GM23338 (cell line): ENCODE data around the gene TOLLIP.

Experiments used
- CREB1 ChIP-seq: fragments of 250-450 bp; sonication (Bioruptor Pico); IDR thresholded peaks from 2 replicates; pipeline ENCODE4 v1.5.0; 2020; ENCODE audit warnings: low read depth, mild to moderate bottlenecking, moderate library complexity
- EZH2 ChIP-seq: fragments of 200-600 bp; sonication (generic); IDR thresholded peaks from one replicate; pipeline ENCODE4 v1.8.0; 2017; ENCODE audit warnings: antibody characterized with exemption, mild to moderate bottlenecking, low read depth; ENCODE audit not compliant: unreplicated experiment
- EZH2phosphoT487 ChIP-seq: fragments of 200-600 bp; sonication (generic); IDR thresholded peaks from one replicate; pipeline ENCODE4 v1.8.1; 2018; ENCODE audit warnings: antibody characterized with exemption; ENCODE audit not compliant: unreplicated experiment
- JUNB ChIP-seq: IDR thresholded peaks from one replicate; pipeline ENCODE4 v1.6.1; 2016; ENCODE audit warnings: antibody characterized with exemption; ENCODE audit not compliant: unreplicated experiment
- NANOG ChIP-seq: IDR thresholded peaks from 2 replicates; pipeline ENCODE4 v1.6.1; 2016; ENCODE audit warnings: antibody characterized with exemption, borderline replicate concordance
- POLR2AphosphoS5 ChIP-seq: IDR thresholded peaks from 2 replicates; pipeline ENCODE4 v1.6.1; 2016; ENCODE audit warnings: antibody characterized with exemption, low read depth
- STAT1 ChIP-seq: IDR thresholded peaks from one replicate; pipeline ENCODE4 v1.6.1; 2016; ENCODE audit warnings: antibody characterized with exemption; ENCODE audit not compliant: unreplicated experiment
- ZNF114 ChIP-seq: fragments of 250-450 bp; sonication (Bioruptor Pico); IDR thresholded peaks from 2 replicates; pipeline ENCODE4 v1.5.0; 2020; ENCODE audit warnings: mild to moderate bottlenecking, moderate library complexity
- TF ChIP-seq, protein P1 (sequence below), 2 experiments: fragments of 200-600 bp in 1 of 2; sonication (generic) in 1 of 2; conservative IDR thresholded peaks; 2 replicates each; pipeline versions ENCODE4 v1.5.1 to v1.6.1; 2016 to 2017; ENCODE audit warnings: antibody characterized with exemption in 2 of 2, low read depth in 2 of 2, mild to moderate bottlenecking in 2 of 2, moderate library complexity in 1 of 2
- TF ChIP-seq, protein P2 (sequence below): IDR thresholded peaks from one replicate; pipeline ENCODE4 v1.6.1; 2018; ENCODE audit warnings: antibody characterized with exemption; ENCODE audit not compliant: unreplicated experiment
- TF ChIP-seq, protein P3 (sequence below): IDR thresholded peaks from 2 replicates; pipeline ENCODE4 v1.6.1; 2016; ENCODE audit warnings: antibody characterized with exemption
- TF ChIP-seq, protein P4 (sequence below): fragments of 250-450 bp; sonication (Bioruptor Pico); IDR thresholded peaks from 2 replicates; pipeline ENCODE4 v1.5.0; 2020; ENCODE audit warnings: mild to moderate bottlenecking, moderate library complexity

DNA sequence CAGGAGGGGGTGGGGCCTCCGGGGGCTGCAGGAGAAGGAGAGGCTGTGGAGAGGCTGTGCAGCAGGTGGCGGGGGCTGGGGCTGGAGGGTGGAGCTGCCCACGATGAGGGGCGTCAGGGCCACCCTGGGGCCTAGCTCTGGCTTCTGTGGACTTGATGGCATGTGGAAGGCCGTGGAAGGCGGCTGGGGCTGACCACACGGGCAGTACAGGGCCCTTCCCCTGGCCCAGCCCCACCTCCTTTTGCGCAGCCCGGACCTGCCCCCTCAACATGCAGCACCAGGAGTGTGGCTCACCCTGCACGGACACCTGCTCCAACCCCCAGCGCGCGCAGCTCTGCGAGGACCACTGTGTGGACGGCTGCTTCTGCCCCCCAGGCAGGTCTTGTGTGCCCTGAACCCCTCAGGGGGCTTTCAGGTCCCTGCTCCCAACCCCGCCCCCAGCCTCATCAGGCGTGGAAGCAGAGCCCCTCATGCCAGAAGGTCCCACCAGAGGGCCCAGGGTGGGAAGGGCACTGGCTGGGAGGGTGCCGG lies 80.4 kb downstream of the TOLLIP start:
- TF ChIP-seq, protein P1, sequence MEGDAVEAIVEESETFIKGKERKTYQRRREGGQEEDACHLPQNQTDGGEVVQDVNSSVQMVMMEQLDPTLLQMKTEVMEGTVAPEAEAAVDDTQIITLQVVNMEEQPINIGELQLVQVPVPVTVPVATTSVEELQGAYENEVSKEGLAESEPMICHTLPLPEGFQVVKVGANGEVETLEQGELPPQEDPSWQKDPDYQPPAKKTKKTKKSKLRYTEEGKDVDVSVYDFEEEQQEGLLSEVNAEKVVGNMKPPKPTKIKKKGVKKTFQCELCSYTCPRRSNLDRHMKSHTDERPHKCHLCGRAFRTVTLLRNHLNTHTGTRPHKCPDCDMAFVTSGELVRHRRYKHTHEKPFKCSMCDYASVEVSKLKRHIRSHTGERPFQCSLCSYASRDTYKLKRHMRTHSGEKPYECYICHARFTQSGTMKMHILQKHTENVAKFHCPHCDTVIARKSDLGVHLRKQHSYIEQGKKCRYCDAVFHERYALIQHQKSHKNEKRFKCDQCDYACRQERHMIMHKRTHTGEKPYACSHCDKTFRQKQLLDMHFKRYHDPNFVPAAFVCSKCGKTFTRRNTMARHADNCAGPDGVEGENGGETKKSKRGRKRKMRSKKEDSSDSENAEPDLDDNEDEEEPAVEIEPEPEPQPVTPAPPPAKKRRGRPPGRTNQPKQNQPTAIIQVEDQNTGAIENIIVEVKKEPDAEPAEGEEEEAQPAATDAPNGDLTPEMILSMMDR (conservative IDR thresholded peaks at IDR 0.05; ENCODE audit: low read depth in 2 of 2) = no peak
- TF ChIP-seq ZNF114 = no peak
- TF ChIP-seq, protein P2, sequence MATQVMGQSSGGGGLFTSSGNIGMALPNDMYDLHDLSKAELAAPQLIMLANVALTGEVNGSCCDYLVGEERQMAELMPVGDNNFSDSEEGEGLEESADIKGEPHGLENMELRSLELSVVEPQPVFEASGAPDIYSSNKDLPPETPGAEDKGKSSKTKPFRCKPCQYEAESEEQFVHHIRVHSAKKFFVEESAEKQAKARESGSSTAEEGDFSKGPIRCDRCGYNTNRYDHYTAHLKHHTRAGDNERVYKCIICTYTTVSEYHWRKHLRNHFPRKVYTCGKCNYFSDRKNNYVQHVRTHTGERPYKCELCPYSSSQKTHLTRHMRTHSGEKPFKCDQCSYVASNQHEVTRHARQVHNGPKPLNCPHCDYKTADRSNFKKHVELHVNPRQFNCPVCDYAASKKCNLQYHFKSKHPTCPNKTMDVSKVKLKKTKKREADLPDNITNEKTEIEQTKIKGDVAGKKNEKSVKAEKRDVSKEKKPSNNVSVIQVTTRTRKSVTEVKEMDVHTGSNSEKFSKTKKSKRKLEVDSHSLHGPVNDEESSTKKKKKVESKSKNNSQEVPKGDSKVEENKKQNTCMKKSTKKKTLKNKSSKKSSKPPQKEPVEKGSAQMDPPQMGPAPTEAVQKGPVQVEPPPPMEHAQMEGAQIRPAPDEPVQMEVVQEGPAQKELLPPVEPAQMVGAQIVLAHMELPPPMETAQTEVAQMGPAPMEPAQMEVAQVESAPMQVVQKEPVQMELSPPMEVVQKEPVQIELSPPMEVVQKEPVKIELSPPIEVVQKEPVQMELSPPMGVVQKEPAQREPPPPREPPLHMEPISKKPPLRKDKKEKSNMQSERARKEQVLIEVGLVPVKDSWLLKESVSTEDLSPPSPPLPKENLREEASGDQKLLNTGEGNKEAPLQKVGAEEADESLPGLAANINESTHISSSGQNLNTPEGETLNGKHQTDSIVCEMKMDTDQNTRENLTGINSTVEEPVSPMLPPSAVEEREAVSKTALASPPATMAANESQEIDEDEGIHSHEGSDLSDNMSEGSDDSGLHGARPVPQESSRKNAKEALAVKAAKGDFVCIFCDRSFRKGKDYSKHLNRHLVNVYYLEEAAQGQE = no peak
- no peak for TF ChIP-seq POLR2AphosphoS5
- TF ChIP-seq CREB1 (CRISPR knock-in tag) = no peak
- no peak for TF ChIP-seq JUNB
- TF ChIP-seq, protein P3, sequence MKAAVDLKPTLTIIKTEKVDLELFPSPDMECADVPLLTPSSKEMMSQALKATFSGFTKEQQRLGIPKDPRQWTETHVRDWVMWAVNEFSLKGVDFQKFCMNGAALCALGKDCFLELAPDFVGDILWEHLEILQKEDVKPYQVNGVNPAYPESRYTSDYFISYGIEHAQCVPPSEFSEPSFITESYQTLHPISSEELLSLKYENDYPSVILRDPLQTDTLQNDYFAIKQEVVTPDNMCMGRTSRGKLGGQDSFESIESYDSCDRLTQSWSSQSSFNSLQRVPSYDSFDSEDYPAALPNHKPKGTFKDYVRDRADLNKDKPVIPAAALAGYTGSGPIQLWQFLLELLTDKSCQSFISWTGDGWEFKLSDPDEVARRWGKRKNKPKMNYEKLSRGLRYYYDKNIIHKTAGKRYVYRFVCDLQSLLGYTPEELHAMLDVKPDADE = no peak
- TF ChIP-seq EZH2 = no peak
- TF ChIP-seq EZH2phosphoT487 = no peak
- TF ChIP-seq, protein P4, sequence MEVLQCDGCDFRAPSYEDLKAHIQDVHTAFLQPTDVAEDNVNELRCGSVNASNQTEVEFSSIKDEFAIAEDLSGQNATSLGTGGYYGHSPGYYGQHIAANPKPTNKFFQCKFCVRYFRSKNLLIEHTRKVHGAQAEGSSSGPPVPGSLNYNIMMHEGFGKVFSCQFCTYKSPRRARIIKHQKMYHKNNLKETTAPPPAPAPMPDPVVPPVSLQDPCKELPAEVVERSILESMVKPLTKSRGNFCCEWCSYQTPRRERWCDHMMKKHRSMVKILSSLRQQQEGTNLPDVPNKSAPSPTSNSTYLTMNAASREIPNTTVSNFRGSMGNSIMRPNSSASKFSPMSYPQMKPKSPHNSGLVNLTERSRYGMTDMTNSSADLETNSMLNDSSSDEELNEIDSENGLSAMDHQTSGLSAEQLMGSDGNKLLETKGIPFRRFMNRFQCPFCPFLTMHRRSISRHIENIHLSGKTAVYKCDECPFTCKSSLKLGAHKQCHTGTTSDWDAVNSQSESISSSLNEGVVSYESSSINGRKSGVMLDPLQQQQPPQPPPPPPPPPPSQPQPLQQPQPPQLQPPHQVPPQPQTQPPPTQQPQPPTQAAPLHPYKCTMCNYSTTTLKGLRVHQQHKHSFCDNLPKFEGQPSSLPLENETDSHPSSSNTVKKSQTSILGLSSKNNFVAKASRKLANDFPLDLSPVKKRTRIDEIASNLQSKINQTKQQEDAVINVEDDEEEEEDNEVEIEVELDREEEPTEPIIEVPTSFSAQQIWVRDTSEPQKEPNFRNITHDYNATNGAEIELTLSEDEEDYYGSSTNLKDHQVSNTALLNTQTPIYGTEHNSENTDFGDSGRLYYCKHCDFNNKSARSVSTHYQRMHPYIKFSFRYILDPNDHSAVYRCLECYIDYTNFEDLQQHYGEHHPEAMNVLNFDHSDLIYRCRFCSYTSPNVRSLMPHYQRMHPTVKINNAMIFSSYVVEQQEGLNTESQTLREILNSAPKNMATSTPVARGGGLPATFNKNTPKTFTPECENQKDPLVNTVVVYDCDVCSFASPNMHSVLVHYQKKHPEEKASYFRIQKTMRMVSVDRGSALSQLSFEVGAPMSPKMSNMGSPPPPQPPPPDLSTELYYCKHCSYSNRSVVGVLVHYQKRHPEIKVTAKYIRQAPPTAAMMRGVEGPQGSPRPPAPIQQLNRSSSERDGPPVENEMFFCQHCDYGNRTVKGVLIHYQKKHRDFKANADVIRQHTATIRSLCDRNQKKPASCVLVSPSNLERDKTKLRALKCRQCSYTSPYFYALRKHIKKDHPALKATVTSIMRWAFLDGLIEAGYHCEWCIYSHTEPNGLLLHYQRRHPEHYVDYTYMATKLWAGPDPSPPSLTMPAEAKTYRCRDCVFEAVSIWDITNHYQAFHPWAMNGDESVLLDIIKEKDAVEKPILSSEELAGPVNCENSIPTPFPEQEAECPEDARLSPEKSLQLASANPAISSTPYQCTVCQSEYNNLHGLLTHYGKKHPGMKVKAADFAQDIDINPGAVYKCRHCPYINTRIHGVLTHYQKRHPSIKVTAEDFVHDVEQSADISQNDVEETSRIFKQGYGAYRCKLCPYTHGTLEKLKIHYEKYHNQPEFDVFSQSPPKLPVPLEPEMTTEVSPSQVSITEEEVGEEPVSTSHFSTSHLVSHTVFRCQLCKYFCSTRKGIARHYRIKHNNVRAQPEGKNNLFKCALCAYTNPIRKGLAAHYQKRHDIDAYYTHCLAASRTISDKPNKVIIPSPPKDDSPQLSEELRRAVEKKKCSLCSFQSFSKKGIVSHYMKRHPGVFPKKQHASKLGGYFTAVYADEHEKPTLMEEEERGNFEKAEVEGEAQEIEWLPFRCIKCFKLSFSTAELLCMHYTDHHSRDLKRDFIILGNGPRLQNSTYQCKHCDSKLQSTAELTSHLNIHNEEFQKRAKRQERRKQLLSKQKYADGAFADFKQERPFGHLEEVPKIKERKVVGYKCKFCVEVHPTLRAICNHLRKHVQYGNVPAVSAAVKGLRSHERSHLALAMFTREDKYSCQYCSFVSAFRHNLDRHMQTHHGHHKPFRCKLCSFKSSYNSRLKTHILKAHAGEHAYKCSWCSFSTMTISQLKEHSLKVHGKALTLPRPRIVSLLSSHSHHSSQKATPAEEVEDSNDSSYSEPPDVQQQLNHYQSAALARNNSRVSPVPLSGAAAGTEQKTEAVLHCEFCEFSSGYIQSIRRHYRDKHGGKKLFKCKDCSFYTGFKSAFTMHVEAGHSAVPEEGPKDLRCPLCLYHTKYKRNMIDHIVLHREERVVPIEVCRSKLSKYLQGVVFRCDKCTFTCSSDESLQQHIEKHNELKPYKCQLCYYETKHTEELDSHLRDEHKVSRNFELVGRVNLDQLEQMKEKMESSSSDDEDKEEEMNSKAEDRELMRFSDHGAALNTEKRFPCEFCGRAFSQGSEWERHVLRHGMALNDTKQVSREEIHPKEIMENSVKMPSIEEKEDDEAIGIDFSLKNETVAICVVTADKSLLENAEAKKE (CRISPR knock-in tag) = no peak
- TF ChIP-seq NANOG = no peak
- TF ChIP-seq STAT1 = no peak
